NCI-H526 treated with DMSO at 0.1 percent for 48 hours (cell line): ENCODE measurements around the gene WASF2.
A peak's percentile ranks its signal among the peaks of the same experiment; 100 is the strongest.
"Not testable (repeated sequence)": the region's sequence is repeated elsewhere in the genome, so short reads cannot be mapped to it uniquely, and the experiment has no call there.

Experiments used
- DNase-seq: peaks from one replicate; lab custom pipeline; 2025; lab: John Stamatoyannopoulos, UW

Gene WASF2

DNA sequence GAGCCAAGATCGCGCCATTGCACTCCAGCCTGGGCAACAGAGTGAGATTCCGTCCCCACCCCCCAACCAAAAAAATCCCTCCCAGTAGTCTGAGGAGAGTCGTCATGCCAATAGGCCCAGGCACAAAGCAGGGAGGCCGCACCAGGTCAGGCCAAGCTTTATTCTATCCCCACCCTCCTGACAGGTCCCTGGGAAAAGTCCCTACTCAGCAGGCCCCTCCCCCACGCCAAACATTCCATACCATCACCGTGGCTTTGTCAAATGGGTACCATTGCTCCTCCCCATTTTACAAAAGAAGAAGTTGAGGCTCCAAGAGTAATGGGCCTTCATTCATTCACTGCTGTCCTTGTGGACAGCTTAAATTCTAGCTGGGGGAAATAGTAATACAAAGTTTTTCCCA is 92.2 kb downstream of the WASF2 start:
- no peak for DNase-seq

DNA sequence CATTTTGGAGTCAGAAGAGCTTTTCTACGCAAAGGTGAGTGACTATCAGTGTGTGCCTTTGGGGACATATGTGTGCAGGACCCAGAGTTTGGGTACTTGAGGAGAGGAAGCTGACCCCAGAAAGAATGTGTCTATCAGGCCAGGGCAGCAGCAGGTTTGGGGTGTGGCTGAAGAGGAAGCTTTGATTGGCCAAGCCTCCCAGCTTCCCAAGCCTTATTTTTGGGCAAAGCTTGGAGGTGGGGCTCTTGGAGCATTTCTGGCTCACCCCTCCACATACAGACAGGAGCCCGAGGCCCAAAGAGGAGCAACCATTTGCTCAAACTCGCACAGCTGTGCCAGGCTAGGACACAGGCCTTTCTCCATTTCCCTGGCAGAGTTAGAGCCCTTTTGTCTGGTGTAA is 92.9 kb downstream of the WASF2 start:
- DNase-seq, result no peak

DNA sequence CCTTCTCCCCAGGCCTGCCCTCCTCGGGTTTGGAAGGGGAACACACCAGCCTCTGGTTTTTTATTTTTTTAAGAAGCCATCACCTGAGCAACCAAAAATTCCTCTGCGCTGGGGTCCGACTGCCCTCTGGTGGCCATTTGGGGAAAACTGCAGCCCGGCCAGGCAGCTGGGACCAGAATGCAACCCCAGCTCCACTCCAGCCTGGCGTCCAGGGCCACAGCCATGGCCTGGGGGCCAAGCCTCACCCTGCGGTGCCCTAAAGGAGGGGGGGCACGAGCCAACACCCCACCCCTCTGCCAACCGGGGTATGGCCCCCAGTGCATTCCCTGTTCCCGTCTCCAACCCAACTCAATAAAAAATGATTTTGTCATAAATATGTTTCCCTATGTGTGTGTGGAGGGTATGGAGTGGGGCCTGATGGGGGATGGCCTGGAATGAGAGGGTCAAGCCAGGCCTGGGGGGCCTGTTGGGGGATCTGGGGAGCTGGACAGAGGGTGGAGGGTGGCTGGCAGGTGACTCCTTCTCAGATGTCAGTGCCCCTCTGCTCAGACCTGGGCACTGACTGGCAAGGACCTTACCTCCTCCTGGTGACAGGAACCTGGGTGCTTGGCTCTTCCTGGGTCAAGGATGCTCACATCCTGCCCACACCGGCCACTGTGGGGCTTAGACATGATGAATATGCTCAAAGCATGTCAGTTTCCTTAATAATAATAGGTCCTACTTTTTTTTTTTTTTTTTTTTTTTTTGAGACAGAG is 94.3 kb downstream of the WASF2 start:
- DNase-seq, result peak; percentile 34

DNA sequence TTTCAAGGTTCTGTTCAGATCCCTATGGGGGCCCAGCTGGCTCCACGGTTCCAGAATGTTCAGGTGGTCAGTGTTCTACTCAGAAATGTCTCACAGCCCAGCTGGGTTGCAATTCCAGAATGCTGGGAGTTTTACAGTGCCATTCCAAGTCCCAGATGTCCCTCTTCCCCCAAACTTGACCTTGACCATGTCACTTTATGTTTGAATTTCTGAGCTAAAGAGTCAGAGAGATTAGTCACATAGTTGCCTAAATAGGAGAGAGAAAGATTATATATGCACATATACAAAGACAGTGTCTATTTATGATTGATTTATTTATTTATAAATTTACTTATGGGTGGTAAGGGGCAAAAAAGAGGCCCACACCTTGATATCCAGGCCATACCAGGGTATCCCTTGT is 95.0 kb downstream of the WASF2 start:
- no peak for DNase-seq

DNA sequence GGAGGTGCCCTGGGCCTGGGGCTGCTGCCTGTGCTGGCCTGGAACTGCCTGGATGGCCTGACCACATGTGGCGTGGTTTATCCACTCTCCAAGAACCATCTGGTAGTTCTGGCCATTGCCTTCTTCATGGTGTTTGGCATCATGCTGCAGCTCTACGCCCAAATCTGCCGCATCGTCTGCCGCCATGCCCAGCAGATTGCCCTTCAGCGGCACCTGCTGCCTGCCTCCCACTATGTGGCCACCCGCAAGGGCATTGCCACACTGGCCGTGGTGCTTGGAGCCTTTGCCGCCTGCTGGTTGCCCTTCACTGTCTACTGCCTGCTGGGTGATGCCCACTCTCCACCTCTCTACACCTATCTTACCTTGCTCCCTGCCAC is 95.7 kb downstream of the WASF2 start:
- no peak for DNase-seq

DNA sequence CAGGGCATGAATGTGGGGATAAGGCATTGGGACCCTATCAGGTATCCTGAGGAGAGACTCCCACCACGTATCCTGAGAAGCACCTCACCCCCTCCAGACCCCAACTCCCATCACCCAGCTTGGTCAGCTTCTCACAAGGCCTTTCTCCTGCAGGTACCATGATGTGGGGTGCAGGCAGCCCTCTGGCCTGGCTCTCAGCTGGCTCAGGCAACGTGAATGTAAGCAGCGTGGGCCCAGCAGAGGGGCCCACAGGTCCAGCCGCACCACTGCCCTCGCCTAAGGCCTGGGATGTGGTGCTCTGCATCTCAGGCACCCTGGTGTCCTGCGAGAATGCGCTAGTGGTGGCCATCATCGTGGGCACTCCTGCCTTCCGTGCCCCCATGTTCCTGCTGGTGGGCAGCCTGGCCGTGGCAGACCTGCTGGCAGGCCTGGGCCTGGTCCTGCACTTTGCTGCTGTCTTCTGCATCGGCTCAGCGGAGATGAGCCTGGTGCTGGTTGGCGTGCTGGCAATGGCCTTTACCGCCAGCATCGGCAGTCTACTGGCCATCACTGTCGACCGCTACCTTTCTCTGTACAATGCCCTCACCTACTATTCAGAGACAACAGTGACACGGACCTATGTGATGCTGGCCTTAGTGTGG is 96.2 kb downstream of the WASF2 start:
- DNase-seq, result no peak

DNA sequence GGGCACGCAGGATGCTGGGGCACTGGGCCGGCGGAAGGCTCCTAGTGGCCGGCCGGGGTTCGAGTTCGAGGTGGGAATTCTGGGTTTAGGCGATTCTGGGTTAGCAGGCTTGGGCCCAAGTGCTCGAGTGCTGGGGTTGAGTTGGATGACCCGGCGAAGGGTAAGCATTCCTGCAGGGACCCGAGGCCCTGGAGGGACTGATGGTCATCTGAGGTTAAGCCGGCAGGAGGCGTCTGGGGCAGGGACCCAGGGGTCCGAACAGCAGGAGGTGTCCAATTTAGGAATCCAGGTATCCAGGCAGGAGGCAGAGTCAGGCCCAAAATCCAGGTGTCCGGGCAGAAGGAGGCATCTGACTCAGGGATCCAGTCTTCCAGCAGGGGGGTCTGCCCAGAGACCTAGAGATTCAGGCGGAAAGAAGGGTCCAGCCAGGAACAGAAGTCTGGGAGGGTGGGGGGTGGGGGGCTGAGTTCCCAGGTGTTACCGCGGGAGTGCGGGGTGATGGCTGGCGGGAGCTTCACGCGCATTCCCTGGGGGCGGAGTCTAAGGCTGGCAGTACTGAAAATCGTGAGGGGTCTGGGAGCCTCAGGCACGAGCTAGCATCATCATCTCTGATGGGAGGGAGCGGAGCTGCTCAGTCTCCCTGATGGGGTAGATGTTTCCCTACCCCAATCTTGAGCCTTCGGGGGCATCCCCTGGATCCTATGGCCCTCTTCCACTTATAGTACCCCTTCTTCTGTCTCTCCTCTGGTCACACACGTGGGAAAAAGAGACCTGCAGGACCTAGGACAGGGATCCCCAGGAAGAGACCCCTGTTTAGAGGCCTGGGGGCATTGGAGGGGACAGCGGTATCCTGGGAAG is 97.0 kb downstream of the WASF2 start:
- no peak for DNase-seq

DNA sequence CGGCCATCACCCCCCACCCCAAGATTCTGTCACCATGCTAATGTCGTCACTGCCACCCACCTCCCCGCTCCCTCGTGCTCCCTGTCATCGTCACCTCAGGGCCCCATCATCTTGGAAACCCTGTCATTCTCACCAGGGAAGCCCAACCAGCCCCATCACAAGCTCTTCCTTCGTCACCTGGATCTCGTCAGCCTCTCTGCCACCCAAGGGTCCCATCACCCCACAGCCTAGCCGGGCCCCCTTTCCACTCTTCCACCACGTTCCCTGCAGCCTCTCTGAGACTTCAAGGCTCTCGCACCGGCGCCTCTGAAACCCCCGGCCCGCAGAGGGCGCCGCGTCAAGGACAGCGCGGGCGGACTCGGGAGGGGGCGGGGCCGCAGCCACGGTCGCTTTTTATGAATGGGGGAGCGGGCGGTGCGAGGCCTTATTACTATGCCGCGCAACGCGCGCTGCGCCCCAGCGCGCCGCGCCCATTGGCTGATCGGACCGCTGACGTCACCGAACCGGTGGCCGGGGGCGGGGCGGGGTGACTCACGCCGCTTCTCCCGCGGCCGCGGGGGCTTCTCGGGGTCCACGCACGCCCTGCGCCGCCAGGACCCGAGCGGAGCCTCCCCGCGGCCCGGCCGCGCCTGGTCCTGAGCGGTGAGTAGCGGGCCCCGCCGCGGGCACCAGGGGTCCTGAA is 97.7 kb downstream of the WASF2 start, which contains the start of gene GPR3:
Gene GPR3, plus strand, starts transcription at position 527 of the 682 bp plus-strand sequence. CDS start 1,177 bp downstream, outside the sequence.
- peak; percentile 74 for DNase-seq

DNA sequence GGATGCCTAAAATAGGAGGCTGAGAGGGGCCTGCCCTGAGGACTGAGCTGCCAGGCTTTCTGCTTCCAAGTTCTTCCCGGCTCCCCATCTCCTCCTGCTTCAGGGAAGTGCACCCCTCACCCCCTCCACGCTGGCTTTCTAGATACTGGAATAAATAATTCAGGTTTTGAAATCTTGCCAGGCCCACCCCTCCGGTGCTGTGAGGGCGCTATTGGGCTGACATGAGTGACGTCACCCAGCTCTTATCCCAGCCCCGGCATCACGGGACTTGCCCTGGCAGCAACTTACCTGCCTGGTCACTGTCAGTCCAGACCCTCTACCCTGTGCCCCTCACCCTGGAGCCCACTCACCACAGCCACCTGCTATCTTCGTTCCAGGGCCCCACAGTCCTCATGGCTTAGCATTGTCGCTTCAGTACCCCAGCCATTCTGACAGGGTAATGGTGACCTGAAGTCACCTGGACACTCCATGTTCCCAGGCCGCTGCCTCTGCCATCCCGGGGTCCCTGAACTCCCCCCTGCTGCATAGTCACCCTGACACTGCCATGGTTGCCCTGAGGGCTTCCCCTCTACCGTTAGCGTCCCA is 98.4 kb downstream of the WASF2 start:
- DNase-seq, result no peak

DNA sequence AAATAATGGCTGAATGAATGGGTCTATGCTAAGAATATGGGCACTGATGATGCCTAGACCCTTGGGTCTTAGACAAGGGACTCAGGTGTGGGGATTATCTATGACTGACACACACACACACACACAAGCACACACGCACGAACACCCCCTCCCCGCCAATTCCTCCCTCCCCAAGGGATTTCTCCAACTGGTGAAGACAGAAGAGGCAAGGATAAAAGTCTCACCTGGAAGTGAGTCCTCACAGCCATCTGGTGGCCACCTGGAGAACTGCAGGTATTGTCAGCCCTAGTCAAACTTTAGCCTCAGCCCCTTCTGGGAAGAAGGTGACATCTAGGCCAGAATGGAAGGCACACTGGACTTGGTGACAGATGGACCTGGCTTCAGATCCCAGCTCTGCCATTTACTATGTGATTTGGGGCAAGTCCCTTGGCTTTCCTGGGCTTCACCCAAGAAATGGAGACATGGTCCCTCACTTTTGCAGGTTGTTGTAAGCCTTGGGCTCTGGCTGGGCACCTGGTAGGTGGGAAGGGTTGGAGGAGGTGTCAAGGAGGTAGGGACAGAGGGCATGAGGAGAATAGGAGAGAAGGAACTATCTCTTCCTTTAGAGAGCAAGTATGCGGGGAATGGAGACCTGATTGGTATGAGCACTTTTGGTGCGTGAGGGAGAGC is 101.5 kb downstream of the WASF2 start:
- peak; percentile 30 for DNase-seq

DNA sequence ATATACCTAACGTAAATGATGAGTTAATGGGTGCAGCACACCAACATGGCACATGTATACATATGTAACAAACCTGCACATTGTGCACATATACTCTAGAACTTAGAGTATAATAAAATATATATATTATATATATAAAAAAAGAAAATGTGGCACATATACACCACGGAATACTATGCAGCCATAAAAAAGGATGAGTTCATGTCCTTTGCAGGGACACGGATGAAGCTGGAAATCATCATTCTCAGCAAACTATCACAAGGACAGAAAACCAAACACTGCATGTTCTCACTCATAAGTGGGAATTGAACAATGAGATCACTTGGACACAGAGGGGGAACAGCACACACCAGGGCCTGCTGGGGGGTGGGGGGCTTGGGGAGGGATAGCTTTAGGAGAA is 105.2 kb downstream of the WASF2 start:
- not testable (repeated sequence) for DNase-seq

DNA sequence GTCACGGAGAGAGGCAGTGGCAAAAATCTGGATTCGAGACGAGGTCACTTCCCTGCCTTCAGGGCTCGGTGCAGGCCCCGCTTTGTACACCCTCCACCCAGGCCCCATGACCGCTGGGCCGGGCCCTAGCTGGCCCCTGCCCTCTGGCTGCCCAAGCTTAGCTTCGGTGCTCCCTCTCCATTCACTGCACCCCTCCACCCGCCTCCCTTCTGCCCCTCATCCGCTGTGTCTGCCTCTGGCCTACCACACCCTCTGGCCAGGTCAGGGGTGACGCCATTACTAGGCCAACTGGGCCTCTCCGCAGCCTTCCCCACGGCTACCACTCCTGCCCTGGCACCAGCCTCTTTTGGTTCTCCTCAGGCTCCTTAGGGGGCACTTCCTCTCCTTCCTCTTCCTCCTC is 106.3 kb downstream of the WASF2 start:
- no peak for DNase-seq

DNA sequence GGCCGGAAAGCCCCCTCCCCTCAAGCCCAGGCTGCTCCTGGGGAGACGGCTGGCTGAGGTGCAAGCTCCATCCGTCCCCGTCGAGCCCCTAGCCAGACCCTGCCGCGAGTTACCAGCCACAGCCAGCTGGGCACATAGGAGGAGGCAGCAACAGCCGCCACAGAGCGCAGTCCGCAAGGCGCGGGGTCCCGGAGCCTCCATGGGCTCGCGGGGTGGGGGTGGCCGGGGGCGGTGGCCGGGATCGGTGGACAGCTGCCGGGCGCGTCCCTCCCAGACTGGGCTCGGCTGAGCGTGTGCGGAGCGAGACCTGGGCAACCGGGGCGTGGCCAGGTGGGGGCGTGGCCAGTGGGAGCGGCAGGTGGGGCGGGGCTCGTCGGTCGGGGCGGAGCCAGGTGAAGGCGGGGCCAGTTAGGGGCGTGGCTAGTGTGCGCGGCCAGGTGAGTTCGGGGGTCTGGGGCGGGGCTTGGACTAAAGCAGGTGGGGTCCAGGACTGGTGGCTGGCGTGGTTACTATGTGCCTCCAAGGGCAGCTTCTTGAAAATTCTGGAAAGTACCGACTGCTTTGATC is 106.8 kb downstream of the WASF2 start, which contains the start of gene CD164L2:
Gene CD164L2, minus strand, starts transcription at position 295 of the 567 bp plus-strand sequence. Its CDS starts 94 bp downstream, at position 201.
- no peak for DNase-seq

DNA sequence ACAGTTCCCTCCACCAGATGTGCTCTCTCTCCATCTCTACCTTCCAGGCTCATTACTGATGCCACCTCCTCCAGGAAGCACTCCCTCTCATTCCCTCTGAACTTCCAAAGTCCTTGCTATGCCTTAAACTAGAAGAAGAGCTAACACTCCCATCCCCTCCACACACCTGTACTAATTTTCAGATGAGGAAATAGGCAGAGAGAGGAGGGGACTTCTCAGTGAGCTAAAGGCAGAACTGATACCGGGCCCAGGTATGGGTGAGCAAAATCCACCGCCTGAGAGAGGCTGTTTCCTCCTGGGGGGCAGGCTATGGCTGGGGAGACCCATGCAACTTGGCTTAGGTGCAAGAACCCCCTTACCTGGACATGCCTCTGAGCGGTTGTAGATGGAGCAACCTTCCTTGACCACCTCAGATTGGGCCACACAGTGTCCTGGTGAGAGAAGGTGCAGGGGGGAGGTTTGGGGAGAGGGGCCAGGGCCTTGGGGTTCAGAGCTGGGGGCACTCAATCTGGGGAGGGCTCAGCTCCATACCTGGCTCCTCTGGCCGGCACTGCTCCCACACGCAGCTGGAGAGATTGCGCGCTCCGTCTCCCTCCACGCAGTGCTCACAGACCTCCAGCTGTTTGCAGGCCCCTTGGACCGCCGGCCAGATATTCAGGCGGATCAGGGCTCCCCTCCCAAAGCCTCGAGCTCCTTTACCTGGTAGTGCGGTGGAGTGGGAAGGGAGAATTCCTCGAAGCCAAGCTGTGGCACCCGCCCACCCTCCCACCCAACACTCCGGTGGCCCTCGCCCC is 107.8 kb downstream of the WASF2 start:
- no peak for DNase-seq

DNA sequence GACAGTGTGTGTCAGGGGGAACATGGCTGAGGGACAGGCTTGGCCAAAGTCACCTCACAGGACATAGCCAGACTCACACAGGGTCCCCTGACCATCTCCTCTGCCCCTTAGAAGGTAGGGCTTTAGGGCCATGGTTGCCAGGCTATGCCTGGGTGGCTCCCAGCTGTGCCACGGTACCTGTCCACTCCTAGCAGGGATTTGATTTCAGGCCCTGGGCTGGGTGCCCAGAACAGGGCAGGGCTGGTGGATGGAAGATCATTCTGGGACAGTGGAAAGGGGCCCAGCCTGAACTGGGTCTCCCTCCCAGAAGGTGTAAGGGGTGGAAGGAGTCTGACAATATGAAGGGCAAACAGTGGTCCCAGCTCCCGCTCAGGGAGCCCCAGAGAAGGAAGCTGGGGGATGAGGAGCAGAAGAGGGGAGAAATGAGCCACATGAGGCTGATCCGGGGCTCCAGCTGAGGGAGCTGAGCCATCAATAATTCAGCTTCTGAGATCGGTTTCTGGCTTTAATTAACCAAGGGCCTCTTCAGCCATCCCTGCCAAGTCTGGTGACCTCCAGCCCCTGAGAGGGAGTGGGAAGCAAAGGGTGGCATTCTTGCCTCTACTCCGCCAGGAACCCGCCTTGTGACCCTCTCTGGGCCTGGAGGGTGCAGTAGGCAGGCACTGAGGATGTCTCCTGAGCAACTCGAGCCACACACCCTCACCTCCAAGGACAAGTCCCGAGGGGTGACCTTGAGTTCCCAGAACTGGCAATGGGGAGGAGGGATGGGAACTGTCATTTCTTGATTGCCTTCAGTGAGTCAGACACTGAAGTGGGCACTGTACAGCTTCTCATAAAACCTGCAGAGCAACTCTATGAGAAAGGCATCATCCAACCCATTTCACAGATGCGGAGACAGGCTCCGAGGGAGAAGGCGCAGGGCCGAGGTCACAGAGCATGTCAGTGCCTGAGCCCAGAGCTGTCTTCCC is 108.9 kb downstream of the WASF2 start:
- DNase-seq, result no peak

DNA sequence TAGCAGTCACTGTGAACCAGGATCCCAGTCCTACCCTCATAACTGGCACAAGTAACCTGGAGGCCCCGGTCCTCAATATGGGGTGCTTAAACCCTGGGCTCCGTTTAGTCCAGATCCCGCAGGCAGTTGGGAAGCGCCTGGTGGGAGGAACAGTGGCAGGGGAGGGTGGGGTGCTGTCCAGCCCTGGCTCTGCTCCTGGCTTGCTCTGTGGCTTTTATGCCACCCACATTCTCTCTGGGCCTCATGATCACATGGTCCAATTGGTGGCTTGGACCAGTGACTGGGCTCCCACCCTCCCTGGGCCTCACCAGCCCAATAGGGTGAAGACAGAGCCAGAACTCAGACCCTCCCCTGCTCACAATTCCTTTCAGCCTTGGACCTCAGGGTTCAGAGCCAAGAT is 109.7 kb downstream of the WASF2 start:
- DNase-seq, result no peak

DNA sequence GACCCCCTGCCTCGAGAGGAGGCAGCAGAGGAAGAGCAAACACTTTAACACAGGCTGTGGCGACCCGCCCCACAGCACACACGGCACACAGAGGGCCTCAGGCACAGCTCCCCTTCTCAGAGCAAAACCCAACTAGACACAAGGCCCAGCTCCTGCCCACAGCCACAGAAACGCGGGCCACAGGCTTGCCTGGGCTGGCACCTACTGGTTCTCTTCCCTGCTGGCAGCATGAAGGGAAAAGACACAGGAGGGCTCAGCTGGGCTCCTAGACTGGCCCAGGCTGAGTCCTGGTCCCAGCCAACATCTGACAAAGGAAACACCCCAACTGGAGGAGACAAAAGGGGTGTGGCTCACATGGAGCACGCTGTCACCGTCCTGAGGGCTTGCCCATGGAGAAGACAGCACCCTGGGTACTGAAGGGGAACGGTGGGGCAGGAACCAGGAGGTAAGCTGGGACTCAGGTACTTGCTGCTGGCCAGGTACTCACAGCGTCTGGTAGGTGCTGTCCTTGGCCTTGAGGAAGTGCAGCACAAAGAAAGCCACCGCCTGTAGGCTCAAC is 110.3 kb downstream of the WASF2 start:
- DNase-seq, result no peak

DNA sequence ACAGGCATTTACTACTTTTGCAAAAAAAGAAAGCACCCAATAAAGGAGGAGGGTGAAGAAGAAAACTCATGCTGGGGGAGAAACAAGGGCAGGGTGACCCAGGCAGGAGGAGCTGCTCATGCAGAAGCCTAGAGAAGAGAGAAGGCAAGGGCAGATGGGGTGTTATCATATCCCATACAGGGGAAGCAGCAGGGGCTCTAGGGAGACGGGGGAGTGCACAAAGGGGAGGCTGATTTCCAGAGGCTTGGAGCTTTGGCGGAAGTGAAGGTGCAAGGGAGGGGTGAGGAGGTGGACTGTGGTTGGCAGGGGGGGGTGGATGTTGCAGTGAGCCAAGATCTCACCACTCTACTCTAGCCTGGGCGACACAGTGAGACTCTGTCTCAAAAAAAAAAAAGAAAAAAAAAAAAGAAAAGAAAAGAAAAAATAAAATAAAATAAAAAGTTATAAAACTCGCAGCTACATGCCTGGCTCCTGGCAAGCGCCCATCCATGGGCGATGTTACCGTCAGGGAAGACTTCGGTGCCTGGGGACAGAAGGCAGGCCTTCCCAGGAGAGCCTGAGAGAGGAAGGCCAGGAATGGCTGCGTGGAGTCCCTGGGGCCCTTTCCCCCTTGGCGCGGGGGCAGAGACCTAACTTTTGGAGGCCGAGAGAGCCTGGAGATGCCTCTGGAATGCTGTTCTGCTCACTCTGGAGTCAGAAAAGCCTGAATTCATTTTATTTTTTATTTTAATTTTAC is 112.0 kb downstream of the WASF2 start:
- no peak for DNase-seq
